Cardiac muscle cell (in vitro differentiated cells and primary cell): ENCODE results near the gene GLCE. TPM values are rescaled to one million over a fixed set of nuclear protein-coding genes. Genes with fewer than 3 reads are reported as not detected.

Experiments used
- DNase-seq, 2 donors: peaks; one replicate each; pipeline versions ENCODE4 v3.0.0 to v3.0.0-alpha.2; 2010 to 2017; ENCODE audit warnings: low read depth in 1 of 2, low spot score in 1 of 2
- H3K27ac ChIP-seq: fragments of 200-600 bp; sonication (generic); 2 replicates; pipeline ENCODE4 v1.5.1; 2016
- H3K27me3 ChIP-seq: fragments of 200-600 bp; sonication (generic); 2 replicates; pipeline ENCODE4 v1.6.0; 2016; ENCODE audit warnings: control low read depth
- H3K36me3 ChIP-seq: fragments of 200-600 bp; sonication (generic); 2 replicates; pipeline ENCODE4 v1.5.1; 2016; ENCODE audit warnings: control low read depth
- H3K4me1 ChIP-seq: fragments of 200-600 bp; sonication (generic); 2 replicates; pipeline ENCODE4 v1.8.1; 2017; ENCODE audit warnings: low read depth, mild to moderate bottlenecking, mixed run types
- H3K4me3 ChIP-seq: fragments of 200-600 bp; sonication (generic); 2 replicates; pipeline ENCODE4 v1.5.1; 2016; ENCODE audit warnings: mild to moderate bottlenecking
- H3K9me3 ChIP-seq: fragments of 200-600 bp; sonication (generic); 2 replicates; pipeline ENCODE4 v1.5.1; 2017; ENCODE audit warnings: low read depth, mild to moderate bottlenecking, control low read depth
- polyA plus RNA-seq: library from polyadenylated mRNA; unstranded; fragments of >200 nt; fragmentation: Nextera tagmentation; extraction: Ambion mirVana; gene quantifications from 2 replicates; pipeline ENCODE4 v1.2.1, GENCODE V29; 2016
- total RNA-seq: library from RNA; depleted of rRNA; stranded (reverse); fragments of >200 nt; gene quantifications from 2 replicates; pipeline ENCODE4 v1.2.3, GENCODE V29; 2016
- TF ChIP-seq, protein P1 (sequence below): IDR thresholded peaks from 2 replicates; pipeline ENCODE4 v1.5.1; 2012; ENCODE audit warnings: low read depth, mild to moderate bottlenecking, low read length

The GLCE gene
- total and polyA plus RNA-seq, 2 experiments from 2014 or later, result 6.1 to 9.3 TPM

DNA sequence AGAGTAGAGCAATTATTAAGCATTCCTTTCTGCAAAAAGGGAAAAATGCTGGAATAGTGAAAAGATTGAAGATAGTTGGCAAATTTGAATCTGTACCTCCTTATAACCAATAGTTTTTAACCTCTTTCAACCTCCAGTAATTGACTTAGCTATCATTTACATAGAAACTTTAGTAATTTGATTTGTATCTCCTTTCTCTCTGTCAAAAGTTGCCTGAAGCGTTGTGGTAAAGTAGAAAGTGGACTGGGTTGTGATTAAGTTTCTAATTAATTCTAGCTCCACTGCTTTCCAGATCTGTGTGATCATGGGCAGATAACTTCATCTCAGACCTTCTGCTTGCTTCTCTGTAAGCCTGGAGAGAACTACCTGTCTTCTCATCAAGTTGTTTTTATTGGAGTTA is 24.8 kb downstream of the GLCE start:
- Histone ChIP-seq H3K27ac (no peak overlapping the region), H3K36me3 (no peaks in the 10 kb centered on the region), H3K4me1 (no peaks in the 10 kb centered on the region), H3K9me3 (no peaks in the 10 kb centered on the region), H3K27me3 (no peaks in the 10 kb centered on the region), H3K4me3 (no peak overlapping the region)
- DNase-seq, result no peak
- TF ChIP-seq, protein P1, sequence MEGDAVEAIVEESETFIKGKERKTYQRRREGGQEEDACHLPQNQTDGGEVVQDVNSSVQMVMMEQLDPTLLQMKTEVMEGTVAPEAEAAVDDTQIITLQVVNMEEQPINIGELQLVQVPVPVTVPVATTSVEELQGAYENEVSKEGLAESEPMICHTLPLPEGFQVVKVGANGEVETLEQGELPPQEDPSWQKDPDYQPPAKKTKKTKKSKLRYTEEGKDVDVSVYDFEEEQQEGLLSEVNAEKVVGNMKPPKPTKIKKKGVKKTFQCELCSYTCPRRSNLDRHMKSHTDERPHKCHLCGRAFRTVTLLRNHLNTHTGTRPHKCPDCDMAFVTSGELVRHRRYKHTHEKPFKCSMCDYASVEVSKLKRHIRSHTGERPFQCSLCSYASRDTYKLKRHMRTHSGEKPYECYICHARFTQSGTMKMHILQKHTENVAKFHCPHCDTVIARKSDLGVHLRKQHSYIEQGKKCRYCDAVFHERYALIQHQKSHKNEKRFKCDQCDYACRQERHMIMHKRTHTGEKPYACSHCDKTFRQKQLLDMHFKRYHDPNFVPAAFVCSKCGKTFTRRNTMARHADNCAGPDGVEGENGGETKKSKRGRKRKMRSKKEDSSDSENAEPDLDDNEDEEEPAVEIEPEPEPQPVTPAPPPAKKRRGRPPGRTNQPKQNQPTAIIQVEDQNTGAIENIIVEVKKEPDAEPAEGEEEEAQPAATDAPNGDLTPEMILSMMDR, result no peak

GRCh38 chr15:69185706-69186105 is 25.3 kb downstream of the GLCE start:
- Histone ChIP-seq H3K9me3 (no peaks in the 10 kb centered on the region), H3K4me3 (no peak overlapping the region)

GRCh38 chr15:69189157-69189556 is 28.7 kb downstream of the GLCE start:
- Histone ChIP-seq H3K27ac (no peak overlapping the region), H3K4me3 (no peak overlapping the region), H3K4me1 (peaks cover 14% of the 10 kb centered on the region), H3K36me3 (no peaks in the 10 kb centered on the region), H3K9me3 (no peaks in the 10 kb centered on the region), H3K27me3 (no peaks in the 10 kb centered on the region)
- TF ChIP-seq, protein P1, result no peak
- no peak for DNase-seq

More at GRCh38 chr15:69185706-69186105, 25.3 kb downstream of the GLCE start:
- Histone ChIP-seq H3K4me1 (no peaks in the 10 kb centered on the region), H3K27ac (no peak overlapping the region), H3K36me3 (no peaks in the 10 kb centered on the region), H3K27me3 (no peaks in the 10 kb centered on the region)
- TF ChIP-seq, protein P1, result no peak
- DNase-seq, result no peak

DNA sequence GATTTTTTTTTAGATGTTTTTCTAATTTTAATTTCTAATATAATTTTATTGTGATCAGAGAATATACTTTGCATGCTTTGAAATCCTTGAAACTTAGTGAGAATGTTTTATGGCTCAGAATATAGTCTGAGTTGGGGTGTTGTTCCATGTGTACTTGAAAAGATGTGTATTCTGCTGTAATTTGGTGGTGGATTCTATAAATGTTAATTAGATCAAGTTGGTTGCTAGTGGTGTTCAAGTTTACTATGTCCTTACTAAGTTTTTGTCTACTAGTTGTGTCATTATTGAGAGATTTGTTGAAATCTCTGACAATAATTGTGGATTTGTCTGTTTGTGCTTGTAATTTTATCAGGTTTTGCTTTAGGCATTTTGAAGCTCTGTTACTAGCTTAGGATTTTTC is 29.7 kb downstream of the GLCE start:
- Histone ChIP-seq H3K4me1 (peaks cover 24% of the 10 kb centered on the region), H3K27me3 (no peaks in the 10 kb centered on the region), H3K27ac (no peak overlapping the region), H3K9me3 (no peaks in the 10 kb centered on the region), H3K4me3 (no peak overlapping the region), H3K36me3 (no peaks in the 10 kb centered on the region)
- DNase-seq, result no peak
- TF ChIP-seq, protein P1, result no peak

DNA sequence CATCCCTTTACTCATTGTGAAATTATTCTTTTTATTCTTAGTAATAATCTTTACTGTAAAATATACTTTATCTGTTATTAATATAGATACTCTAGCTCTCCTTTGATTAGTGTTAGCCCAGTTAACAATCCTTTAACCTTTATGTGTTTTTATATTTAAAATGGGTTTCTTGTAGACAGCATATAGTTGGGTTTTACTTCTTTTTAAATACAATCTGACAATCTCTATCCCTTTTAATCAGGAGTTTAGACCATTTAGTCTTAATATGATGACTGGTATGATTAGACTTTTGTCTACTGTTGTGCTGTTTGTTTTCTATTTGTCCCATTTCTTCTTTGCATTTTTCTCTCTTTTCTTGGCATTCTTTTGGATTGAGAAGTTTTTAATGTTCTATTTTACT is 30.1 kb downstream of the GLCE start:
- TF ChIP-seq, protein P1, result no peak
- Histone ChIP-seq H3K27me3 (no peaks in the 10 kb centered on the region), H3K9me3 (no peaks in the 10 kb centered on the region), H3K27ac (no peak overlapping the region), H3K36me3 (no peaks in the 10 kb centered on the region), H3K4me3 (no peak overlapping the region), H3K4me1 (peaks cover 28% of the 10 kb centered on the region)
- DNase-seq, result no peak
